Renal cortex interstitium (tissue), 11 donors: ENCODE measurements around the gene SDHB. TPM values are rescaled to one million over a fixed set of nuclear protein-coding genes. Genes with fewer than 3 reads are reported as not detected.

Experiments used
- DNase-seq, 11 donors: peaks; one replicate each; pipeline ENCODE4 v3.0.0-alpha.2; 2013; ENCODE audit warnings: low read depth in 9 of 11, low spot score in 4 of 11; ENCODE audit errors: extremely low read depth in 1 of 11
- polyA plus RNA-seq, 3 donors: library from polyadenylated mRNA; unstranded; fragments of 120-200 nt; gene quantifications; one replicate each; pipeline ENCODE4 v1.2.1, GENCODE V29; 2013; ENCODE audit not compliant: insufficient read length in 3 of 3

SDHB gene
- polyA plus RNA-seq, 3 donors: 128 to 170 (median 164) TPM

DNA sequence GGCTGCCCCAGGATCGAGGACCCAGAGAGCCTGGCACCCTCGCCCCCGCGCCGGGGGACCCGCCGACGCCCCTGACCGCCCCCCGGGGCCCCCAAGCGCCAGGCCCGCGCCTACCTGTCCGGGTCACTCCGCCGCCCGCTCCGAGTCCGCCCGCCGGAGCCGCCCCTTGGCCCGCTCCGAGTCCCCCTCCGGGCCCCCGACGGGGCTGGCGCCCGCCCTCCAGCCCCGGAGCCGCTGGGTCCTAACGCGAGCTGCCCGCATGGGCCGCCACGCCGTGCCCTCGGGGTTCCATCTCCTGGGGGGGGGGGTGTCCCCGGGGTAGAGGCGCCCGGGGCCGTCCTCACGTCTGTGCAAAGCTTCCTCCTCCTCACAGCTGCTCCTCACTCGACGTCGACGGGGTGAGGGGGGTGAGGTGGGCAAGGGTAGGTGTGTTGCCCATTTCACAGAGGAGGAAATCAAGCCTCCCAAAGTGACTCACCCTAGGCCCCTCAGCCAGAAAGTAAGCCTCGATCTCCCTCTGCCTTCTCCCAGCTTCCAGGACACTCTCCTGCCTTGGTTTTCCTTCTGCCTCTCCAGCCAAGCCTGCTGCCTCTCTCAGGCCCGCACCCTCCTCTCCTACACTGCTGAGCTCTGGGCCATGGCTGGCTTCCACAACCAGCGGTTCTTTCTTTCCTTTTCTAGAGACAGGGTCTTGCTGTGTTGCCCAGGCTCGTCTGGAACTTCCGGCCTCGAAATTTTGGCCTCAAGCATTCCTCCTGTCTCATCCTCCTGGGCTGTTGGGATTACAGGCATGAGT, 73.2 kb downstream of the SDHB start, which contains the start of gene MFAP2:
Gene MFAP2, minus strand, starts transcription at position 148 of the 796 bp plus-strand sequence. CDS start 2,347 bp downstream, outside the sequence.
- DNase-seq: no peak

DNA sequence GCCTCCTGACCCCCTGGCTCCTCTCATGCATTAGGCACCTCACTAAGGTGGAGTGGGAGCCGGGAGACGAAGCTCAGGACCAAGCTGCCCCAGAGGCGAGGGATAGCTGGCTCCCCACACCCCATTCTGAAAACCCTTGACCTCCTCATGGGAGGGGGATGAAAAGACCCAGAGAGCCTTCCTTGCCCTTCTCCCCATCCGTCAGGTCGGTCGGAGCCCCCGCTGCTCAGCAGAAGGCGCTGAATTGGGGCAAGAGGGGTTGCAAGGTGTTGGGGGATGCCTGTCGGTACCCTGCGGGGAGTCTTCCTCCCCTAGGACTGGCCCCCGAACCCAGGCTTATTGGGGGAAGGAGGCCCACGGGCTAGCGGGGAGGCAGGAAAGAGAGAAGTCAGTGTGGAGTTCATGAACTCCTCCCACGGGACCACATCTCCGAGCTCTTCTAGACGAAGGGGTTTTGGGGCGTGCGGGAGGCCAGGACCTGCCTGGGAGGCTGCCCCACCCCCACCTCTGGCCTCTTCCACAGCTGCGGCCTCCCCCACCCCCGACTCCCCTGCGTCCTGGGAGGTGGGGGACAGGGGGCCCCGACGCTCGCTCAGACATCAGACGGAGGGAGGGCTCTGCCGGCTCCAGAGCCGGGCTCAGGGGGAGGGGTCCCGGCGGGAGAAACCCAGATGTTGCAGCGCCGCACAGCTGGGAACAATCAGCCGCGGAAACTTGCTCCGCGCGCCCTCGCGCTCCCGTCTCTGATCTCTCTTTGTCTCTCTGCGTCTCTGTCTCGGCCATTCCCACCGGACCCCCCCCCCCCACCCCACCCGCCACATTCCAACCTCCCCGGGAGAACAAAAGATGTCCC, 74.1 kb downstream of the SDHB start:
- DNase-seq: peak in 3 of 11 donors; percentile 60 to 71 (median 60)

DNA sequence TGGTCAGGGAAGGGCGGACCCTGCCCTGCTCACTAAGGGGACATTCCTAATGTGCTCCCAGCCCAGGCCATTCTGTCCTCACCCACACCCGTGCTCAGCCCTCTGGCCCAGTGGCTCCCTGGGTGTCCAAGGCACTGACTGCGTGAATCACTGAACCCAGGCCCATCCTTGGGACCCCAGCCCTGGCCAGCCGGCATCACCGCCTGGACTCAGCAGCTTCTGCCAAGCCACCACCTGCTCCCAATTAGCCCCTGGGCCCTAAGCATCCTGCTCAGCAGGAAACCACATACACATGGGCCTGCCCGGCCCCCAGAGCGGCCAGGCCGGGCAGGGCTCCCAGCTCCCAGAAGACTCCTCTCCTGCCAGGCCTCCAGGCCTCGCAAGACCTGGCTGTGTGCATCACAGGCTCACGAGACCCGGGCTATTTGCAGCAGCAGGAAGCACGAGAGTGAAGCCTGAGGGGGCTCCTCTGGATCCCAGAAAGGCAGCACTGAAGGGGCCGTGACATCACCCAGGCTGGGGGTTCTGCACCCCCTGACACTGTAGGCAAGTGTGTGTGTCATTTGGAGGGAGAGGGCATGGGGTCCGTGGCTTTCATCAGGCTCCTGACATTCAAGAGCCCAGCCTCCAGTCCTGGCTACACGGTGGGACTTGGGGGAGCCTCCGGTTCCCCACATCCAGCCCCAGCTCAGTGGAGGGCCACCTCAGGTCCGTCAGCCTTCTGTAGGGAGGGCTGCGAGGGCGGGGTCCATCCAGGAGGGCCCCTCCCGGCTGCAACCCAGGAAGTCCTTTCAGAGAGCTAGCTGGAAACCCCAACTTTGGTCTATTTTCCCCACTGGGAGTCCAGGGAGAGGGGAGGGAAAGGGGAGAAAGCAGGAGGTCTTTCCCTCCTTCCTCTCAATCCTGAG, 75.0 kb downstream of the SDHB start:
- DNase-seq: no peak

DNA sequence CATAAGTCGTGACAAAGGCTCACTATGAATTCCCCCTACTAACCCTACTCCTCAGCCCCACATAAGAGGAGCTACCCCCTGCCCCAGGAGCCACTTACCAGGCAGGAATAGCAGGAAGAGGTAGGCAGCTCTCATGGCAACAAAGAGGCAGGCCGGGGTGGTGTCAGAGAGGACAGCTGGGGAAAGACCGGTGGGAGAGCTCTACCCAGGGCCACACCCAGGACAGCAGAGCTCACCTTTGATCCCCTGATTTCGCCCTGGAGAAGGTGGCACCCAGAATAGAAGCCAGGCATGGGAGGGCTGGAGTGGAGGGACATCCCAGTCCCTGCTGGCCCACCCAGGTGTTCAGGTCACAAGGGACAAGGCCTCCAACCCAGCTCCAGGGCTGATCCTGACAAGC, 75.7 kb downstream of the SDHB start:
- DNase-seq: no peak

DNA sequence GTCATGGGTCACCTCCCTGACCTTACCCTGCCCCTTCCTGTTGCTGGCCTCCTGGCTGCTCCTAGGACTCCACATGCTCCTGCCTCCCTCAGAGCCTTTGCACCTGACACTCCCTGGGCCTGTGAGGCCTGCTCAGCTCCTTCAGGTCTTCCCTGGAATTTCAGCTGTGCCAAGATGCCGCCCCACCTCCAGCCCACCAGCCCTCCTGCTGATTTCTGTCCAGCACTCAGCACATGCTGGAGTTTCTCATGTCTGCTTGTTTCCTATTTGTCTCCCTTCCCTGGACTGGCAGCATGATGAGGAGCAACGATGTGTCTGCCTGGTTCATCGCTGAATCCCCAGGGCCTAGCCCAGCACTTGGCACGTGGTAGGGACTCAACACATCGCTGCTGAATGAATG, 76.5 kb downstream of the SDHB start:
- DNase-seq: no peak

DNA sequence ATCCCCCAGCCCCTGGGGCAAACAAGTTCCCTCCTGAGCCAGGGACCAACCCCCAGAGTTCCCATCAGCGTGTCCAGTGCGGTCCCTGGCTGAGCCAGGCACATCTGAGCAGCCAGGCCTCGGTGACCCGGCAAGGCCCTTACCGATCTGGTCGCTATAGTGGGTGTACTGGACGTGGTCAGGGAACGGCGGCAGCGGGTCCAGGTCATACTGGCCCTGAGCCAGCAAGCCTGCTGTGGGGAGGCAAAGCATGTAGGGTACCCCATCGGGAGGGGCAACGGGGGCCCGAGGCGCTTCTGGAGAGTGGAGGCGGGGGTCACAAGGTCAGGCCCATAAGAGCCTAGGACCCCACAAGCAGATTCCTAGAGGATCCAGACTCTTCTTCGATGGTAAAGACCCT, 76.9 kb downstream of the SDHB start:
- DNase-seq: no peak

DNA sequence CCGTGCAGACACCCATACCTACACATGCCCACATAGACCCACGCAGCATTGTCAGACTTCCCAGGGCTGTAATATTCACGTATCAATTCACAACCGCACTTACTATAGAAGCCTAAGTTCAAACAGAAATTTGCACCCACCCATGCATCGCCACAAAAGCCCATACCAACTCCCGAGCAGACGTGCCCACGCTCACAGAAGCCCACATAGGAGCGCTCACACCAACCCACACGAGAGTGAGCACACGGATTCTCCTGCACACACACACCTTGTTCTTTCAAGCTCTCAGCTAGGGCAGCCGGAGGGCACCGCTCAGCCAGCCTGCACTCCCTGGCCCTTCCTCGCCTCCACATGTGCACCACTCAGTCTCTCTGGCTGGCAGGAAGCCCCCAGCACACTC, 78.0 kb downstream of the SDHB start:
- DNase-seq: no peak

DNA sequence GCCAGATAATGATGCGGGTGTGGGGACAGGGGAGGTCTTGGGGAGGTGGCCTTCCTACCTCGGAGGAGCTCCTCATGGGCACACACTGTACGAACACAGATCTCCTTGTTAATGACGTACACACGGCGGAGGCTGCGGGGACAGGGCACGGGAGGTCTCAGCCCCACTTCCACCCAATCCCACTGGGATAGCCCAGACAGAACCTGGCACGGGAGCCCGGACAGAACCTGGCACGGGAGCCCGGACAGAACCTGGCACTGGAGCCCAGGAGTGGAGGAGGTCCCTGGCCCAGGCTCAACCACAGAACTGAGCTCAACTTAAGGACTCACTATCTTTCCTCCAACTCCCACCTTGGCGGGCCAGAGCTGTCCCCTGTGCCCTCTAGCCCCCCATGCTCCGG, 78.6 kb downstream of the SDHB start:
- no peak for DNase-seq

DNA sequence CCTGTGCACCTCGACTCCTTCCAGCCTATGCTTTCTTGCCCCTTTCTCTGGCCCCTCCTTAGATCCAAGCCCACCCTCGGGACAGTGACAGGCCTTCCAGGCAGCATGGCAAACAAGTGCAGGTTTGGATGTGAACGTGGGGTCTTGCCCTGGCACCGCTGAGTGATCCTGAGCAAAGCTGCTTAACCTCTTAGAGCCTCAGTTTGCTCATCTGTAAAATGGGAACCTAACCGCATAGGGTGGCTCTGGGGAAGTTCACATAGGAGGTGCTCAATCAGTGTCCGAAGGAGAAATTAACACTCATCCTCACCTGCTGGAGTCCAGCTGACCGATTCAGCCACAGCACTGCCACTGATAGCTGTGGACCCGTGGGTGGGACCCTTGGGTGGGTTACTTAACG, 80.6 kb downstream of the SDHB start:
- no peak for DNase-seq

DNA sequence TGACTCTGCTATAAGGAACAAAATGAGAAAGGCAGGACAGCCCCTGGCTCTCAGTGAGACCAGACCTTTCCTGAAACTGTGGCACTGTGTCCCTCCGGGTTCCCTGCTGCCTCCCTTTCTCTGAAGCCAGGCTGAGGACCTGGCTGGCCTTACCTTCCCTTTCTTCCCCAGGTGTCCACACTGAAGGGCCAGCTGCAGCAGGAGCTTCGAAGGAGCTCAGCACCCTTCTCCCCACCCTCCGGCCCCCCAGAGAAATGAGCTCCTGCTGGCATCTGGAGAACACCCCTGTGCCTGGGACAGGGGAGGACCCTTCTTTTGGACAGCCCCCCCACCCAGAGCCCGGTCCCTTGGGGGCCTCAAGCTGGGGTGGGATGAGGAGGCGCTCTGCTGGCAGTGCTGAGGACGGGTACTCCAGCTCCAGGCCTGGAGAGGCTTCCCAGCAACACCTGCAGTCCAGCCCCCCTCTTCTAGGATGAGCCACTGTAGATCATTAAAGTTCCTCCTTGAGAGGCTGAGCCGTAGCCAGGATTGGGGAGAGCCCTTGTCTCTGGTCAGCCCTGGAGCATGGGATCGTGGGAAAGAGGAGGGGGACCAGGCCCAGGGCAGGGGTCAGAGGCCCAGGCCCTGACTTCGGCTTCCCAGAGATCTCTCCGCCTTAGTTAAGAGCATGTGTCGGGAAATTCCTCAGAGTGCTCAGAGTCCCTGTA, 81.5 kb downstream of the SDHB start:
- no peak for DNase-seq

DNA sequence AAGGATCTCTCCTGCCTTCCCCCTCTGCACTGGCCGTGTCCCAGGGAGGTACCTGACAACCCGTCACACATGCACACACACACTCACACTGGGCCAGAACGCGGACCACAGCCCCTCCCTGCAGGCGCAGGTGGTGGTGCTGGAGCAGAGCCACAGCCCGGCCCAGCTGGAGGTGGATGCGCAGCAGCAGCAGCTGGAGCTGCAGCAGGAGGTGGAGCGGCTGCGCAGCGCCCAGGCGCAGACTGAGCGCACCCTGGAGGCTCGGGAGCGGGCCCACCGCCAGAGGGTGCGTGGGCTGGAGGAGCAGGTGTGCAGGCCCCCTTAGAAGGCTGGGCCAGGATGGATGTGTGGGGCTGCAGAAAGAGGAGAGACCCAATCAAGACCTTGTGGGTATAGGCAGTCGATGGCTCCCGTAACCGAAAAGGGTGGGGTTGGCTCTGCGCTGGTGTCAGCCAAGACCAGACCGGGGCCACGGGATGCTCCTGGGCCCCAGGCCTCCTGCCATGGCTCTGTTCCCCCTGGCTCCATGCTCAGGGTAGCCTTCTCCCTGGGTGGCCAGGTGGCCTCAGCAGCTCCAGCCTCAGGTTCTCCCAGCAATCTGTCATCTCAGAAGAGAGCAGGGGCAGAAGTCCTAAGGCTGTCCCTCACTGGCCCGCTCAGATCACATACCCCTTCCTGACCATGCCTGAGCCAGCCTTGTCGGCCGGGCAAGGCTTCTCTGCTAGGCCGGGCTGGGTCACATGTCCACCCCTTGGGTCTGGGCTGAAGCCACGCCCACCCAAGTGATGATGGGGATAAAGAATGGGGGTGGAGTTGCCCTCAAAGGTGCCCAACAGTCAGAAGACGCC, 82.3 kb downstream of the SDHB start:
- DNase-seq: no peak

DNA sequence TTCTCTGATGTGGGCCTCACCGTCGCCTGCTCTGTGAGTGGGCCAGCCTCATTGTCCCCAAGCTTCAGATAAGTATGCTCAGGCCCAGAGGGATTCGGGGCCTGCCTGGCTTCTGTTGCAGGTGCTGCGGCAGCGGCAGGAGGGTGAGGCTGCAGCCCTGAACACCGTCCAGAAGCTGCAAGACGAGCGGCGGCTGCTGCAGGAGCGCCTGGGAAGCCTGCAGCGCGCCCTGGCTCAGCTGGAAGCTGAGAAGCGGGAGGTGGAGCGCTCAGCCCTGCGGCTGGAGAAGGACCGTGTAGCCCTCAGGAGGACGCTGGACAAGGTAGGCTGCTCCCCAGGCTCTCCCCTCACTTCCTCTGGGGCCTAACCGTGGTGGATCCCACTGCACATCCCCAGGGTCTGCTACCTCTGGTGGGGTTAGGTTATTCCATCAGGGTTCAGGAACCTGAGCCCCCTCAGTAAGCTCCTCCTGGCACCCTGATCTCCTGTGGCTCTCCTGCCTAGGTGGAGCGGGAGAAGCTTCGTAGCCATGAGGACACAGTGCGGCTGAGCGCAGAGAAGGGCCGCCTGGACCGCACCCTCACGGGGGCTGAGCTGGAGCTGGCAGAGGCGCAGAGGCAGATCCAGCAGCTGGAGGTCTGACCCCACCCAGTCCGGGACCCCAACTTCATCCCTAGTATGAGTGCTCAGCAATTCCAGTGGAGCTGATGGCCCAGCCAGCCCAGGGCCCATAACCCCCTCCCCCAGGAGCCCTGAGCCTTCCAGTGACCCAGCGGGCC, 83.5 kb downstream of the SDHB start:
- no peak for DNase-seq

DNA sequence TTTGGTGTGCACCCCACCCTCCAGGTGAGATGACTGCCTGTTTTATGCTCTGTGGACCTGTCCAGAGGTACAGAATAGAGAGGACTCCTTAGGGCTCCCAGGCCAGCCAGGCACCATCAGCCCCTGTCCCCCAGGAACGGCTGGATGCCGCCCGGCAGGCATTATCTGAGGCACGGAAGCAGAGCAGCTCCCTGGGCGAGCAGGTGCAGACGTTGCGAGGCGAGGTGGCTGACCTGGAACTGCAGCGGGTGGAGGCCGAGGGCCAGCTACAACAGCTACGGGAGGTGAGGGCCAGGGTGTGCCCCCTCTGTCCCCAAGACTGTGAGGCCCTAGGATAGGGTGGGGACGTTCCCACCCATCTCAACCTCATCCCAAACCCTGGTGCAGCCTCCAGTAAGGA, 84.2 kb downstream of the SDHB start:
- no peak for DNase-seq

DNA sequence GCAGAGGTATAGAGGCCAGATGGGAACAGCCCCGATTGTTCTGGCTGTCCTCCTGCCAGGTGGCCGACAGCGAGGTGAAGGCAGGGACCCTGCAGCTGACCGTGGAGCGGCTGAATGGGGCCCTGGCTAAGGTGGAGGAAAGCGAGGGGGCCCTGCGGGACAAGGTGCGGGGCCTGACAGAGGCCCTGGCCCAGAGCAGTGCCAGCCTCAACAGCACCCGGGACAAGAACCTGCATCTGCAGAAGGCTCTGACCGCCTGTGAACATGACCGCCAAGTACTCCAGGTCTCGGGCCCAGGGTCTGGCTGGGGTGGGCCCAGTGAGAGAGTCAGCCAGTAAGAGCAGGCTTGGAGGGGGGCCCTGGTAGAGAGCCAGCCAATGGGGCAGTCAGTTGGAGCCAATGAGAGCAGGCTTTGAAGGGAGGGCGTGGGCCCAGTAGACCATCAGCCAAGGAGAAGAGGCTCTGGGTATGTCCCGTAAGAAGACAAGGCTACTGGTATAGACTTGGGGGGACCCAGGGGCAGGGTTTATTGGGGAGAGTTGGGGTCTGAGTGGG, 84.7 kb downstream of the SDHB start:
- no peak for DNase-seq
